Kidney epithelial cell (primary cell): ENCODE data around the gene ACSM2A. TPM values are rescaled to one million over a fixed set of nuclear protein-coding genes. Genes with fewer than 3 reads are reported as not detected.
"Not testable (repeated sequence)": the region's sequence is repeated elsewhere in the genome, so short reads cannot be mapped to it uniquely, and the experiment has no call there.

Experiments used
- DNase-seq: peaks from one replicate; pipeline ENCODE4 v3.0.0-alpha.2; 2010; ENCODE audit warnings: low read depth
- H3K27me3 ChIP-seq: 2 replicates; pipeline ENCODE4 v1.6.0; 2011; ENCODE audit warnings: low read length; ENCODE audit not compliant: control insufficient read depth, insufficient read depth
- H3K36me3 ChIP-seq: 2 replicates; pipeline ENCODE4 v1.5.1; 2011; ENCODE audit warnings: low read length; ENCODE audit not compliant: control insufficient read depth, insufficient read depth
- H3K4me3 ChIP-seq: 2 replicates; pipeline ENCODE4 v1.5.1; 2011; ENCODE audit warnings: low read depth, mild to moderate bottlenecking, control low read depth, low read length
- total RNA-seq: library from RNA; depleted of rRNA; stranded (reverse); fragments of >200 nt; gene quantifications from 2 replicates; pipeline ENCODE4 v1.2.3, GENCODE V29; 2015
- TF ChIP-seq, protein P1 (sequence below): IDR thresholded peaks from 2 replicates; pipeline ENCODE4 v1.5.1; 2011; ENCODE audit warnings: mild to moderate bottlenecking, moderate library complexity, low read length, control low read depth, inconsistent platforms; ENCODE audit not compliant: insufficient read depth, poor library complexity, severe bottlenecking

ACSM2A gene
- total RNA-seq, 1 donor from 2014 or later = not detected

DNA sequence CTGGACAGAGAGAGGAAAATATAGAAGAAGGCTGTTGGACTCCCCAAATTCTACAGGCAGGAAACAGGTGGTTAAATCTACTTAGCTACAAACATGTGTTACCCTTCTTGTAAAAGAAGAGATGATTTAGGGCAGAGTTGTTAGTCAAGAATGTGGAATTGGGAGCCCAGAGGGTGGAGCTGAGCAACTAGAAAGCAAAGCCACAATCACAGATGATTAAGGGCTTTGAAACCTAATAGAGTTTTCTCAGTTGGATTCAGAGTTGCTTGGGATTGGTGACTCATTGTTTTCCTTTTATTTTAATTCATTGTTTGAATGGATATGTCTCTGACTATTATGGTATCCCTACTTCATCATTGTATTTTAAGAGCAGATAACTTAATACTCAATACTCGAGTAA is 35.8 kb upstream of the ACSM2A start:
- Histone ChIP-seq H3K4me3 (no peak overlapping the region), H3K27me3 (no peaks in the 10 kb centered on the region), H3K36me3 (no peaks in the 10 kb centered on the region)
- TF ChIP-seq, protein P1, sequence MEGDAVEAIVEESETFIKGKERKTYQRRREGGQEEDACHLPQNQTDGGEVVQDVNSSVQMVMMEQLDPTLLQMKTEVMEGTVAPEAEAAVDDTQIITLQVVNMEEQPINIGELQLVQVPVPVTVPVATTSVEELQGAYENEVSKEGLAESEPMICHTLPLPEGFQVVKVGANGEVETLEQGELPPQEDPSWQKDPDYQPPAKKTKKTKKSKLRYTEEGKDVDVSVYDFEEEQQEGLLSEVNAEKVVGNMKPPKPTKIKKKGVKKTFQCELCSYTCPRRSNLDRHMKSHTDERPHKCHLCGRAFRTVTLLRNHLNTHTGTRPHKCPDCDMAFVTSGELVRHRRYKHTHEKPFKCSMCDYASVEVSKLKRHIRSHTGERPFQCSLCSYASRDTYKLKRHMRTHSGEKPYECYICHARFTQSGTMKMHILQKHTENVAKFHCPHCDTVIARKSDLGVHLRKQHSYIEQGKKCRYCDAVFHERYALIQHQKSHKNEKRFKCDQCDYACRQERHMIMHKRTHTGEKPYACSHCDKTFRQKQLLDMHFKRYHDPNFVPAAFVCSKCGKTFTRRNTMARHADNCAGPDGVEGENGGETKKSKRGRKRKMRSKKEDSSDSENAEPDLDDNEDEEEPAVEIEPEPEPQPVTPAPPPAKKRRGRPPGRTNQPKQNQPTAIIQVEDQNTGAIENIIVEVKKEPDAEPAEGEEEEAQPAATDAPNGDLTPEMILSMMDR = no peak
- no peak for DNase-seq

DNA sequence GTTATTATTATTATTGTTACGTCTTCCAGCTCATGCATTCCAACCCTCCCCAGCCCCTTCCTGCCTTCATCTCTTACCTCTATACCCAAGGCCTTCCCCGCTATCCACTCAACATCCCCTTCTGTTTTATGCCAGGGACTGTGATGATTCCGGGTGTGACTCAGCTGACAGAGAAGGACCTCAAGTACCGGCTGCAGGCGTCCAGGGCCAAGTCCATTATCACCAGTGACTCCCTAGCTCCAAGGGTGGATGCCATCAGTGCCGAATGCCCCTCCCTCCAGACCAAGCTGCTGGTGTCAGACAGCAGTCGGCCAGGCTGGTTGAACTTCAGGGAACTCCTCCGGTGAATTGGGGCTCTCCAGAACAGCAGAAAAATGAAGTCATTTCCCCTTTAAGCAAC is 32.2 kb upstream of the ACSM2A start:
- H3K27me3 ChIP-seq, H3K36me3 ChIP-seq, DNase-seq, H3K4me3 ChIP-seq: not testable (repeated sequence)

DNA sequence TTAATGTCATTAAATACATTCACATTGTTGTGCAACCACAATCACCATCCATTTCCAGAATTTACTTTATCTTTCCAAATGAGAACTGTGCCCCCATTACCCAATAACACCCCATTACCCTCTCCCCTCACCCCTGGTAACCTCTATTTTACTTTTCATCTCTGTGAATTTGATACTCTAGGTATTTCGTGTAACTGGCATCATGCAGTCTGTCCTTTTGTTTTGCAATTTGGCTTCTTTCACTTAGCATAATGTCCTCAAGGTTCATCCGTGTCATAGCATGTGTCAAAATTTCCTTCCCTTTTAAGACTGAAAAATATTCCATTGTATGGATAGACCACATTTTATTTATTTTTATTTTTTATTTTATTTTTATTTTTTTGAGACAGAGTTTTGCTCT is 29.6 kb upstream of the ACSM2A start:
- DNase-seq, H3K27me3 ChIP-seq, H3K36me3 ChIP-seq, H3K4me3 ChIP-seq: not testable (repeated sequence)

DNA sequence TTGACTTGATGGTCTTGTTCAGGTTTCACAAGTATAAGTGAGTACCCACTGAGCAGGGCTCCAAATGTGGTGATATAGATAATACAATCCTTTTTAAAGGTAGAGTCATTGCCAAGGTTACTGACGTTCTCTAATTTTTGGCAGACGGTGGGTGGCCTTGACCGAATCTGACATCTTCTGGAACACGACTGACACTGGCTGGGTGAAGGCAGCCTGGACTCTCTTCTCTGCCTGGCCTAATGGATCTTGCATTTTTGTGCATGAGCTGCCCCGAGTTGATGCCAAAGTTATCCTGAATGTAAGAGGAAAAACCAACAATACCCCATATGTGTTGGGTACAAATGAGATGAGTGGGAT is 27.6 kb upstream of the ACSM2A start:
- not testable (repeated sequence) for H3K4me3 ChIP-seq, DNase-seq, H3K36me3 ChIP-seq, H3K27me3 ChIP-seq

DNA sequence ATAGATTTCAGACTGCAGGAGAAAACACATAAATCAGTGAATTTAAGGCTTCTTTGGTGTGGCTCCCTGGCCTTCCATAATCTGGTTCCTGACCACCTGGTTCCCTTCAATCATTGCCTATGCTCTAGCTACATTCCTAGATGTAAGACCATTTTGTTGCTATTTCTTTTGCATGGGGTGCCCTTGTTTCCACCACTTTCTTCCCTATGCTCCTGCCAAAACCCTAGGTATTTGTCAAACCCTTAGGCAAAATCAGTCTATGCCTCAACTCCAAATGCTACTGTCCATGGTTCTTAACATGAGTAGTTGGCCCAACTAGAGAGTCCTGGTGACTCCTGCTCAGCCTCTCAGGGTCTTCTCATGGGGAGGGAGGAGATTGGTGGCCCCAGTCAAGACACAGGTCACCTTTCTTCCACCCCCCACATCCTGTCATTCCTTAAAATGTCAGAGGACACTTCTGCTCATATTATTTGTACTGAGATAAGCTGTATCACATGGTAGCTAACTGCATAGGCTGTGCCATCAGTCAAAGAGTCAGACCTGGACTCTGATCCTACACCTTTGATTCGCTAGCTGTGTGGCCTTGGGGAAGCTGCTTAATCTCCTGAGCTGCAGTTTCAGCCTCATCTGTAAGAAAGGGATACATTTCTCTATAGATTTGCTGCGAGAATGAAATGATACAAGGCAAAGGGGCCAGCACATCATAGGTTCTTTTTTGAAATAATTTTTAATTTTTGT is 27.0 kb upstream of the ACSM2A start:
- no peak for DNase-seq
- H3K27me3 ChIP-seq = no peaks in the 10 kb centered on the region
- H3K4me3 ChIP-seq = no peak overlapping the region
- H3K36me3 ChIP-seq = no peaks in the 10 kb centered on the region
- TF ChIP-seq, protein P1 = no peak

DNA sequence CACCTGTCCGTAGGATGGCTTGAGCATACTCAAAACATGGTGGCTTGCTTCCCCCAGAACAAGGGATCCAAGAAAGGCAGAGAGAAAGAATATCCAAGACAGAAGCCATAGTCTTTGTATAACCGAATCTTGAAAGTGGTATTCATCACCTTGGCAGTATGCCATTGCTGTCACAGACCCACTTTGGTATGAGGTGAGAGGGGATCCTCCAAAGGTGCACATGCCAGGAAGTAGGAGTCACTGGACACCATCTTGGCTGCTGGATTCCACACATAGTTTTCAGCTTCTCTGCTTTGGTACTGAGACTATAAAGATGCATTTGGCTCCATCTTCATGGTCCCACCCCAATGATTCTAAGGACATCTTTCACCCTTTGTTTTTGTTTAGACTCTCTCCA is 23.9 kb upstream of the ACSM2A start:
- not testable (repeated sequence) for H3K36me3 ChIP-seq, H3K4me3 ChIP-seq, DNase-seq, H3K27me3 ChIP-seq

DNA sequence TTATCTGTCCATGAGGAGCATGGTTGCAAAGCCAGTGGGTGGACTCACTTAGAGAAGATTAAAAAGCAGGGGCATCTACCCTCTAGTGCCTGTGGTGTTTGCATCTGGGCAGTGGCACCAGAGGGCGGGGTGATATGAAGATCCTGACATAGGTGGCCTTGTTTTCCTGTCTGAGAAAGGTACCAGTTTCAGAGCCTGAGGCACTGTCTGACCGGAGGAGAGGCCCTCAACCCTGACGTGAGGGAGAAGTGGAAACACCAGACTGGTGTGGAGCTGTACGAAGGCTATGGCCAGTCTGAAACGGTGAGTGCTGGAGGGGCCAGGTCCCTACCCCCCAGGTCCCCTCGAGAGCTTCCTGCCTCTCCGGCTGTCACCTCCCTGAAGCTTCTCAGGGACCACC is 21.8 kb upstream of the ACSM2A start:
- H3K4me3 ChIP-seq, DNase-seq, H3K27me3 ChIP-seq, H3K36me3 ChIP-seq: not testable (repeated sequence)

DNA sequence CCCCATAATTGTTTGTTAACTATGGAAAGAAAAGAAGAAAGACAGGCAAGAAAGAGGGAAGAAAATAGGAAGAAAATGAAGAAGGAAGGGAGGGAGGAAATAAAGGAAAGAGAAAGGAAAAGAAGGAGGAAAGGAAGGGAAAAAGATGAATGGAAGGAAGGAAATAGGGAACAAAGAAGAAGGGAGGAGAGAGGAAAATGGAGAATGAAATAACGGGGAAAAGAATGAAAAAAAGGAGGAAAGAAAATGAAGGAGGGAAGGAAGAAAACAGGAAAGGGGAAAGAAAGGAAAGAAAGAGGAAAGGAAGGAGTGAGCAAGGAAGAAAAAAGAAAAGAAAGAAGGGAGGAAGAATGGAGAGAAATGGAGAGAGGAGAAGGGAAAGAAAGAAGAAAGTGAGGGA is 20.8 kb upstream of the ACSM2A start:
- H3K27me3 ChIP-seq = not testable (repeated sequence)

DNA sequence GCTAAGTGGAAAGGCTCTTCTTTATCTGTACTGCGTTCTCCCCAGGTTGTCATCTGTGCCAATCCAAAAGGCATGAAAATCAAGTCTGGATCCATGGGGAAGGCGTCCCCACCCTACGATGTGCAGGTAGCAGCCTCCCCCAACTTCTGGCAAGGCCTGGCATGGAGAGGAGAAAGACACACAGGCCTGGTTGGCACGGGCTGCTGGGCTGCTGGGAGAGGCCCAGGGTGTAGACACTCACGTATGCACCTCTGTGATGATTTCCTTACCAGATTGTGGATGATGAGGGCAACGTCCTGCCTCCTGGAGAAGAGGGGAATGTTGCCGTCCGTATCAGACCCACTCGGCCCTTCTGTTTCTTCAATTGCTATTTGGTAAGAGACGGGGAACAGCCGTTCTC is 20.4 kb upstream of the ACSM2A start:
- Histone ChIP-seq H3K4me3 (no peak overlapping the region), H3K27me3 (no peaks in the 10 kb centered on the region), H3K36me3 (no peaks in the 10 kb centered on the region)
- no peak for DNase-seq
- TF ChIP-seq, protein P1 = no peak

More for the DNA sequence above, 20.8 kb upstream of the ACSM2A start:
- not testable (repeated sequence) for DNase-seq, H3K36me3 ChIP-seq, H3K4me3 ChIP-seq

DNA sequence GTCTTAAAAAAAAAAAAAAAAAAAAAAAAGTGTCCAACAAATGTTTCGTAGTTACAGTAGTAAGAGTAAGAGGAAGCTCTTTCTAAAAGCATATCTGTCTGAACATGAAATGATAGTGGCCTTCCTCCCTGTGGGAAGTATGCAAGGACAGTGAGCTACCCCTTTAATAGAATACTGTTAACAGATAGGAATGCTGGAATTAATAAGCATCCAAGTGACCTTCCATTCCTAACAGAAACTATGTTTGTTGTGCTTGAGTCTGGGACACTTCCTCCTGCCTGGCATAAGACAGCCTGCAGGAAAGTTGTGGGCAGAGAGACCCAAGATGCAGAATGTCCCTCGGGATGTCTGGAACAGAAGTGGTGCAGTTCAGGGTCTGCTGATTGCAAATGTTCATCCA is 12.4 kb upstream of the ACSM2A start:
- H3K4me3 ChIP-seq = not testable (repeated sequence)

DNA sequence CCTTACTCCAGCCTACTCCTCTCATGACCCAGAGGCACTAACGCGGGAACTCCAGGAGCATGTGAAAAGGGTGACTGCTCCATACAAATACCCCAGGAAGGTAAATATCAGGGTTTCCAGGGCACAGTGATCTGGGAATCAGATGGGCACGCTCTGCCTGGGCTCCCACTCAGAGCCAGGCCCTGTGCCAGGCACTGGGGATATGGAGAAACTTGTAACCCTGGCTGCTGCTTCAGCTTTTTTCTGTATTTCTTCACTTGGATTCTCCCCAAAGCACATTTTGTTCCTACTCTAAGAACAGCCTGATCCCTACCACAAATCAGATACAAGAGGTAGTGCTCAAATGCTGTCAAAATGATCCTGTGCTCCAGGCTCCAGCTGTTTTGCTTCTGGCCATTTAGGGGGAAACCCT is 11.5 kb upstream of the ACSM2A start:
- H3K4me3 ChIP-seq, DNase-seq, H3K36me3 ChIP-seq, H3K27me3 ChIP-seq: not testable (repeated sequence)

More for the DNA sequence above, 12.4 kb upstream of the ACSM2A start:
- H3K27me3 ChIP-seq, H3K36me3 ChIP-seq, DNase-seq: not testable (repeated sequence)

DNA sequence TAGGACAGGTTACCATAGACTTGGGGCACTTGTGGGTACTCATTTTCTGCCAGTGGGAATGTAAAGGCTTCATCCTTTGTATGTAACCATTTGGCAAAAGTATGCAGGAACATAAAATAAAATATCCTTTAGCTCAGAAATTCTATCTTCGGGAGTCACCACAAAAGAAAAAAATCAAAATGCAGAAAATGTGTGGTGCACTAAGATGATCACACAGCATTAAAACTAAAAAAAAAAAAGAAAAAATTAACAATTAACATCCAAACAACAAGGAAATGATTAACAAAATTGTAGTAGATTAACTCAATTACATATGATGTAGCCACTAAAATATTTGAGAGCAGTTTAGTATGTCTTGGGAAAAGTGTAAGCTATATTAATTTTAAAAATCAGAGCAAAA is 10.6 kb upstream of the ACSM2A start:
- not testable (repeated sequence) for H3K27me3 ChIP-seq, DNase-seq, H3K4me3 ChIP-seq, H3K36me3 ChIP-seq
